ENCODE measurements around the gene AADACL2.

DNA sequence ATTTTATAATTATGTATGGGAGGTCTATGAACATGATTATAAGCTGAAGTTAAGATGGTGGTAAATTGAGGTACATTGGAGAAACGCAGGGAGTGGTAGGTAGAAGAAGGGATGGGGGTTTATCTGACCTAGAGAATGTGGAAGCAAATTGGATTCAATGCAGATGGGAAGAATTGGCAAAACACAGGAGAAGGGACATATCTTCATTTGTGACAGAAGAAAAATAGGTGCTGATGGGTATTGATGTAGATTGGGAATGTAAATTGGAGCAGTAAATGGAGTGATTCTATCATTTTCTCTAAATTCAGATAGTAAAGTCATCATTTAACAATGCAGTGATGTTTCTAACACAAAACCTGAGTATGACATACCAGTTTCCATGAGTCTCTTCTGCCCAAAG is 40.5 kb downstream of the AADACL2 start:
- TF ChIP-seq CHD4 (IDR thresholded peaks at IDR 0.05; ENCODE audit: borderline replicate concordance): no peak
- no peak for TF ChIP-seq KDM1A (IDR thresholded peaks at IDR 0.05; ENCODE audit: low read depth)
- TF ChIP-seq, protein P1, sequence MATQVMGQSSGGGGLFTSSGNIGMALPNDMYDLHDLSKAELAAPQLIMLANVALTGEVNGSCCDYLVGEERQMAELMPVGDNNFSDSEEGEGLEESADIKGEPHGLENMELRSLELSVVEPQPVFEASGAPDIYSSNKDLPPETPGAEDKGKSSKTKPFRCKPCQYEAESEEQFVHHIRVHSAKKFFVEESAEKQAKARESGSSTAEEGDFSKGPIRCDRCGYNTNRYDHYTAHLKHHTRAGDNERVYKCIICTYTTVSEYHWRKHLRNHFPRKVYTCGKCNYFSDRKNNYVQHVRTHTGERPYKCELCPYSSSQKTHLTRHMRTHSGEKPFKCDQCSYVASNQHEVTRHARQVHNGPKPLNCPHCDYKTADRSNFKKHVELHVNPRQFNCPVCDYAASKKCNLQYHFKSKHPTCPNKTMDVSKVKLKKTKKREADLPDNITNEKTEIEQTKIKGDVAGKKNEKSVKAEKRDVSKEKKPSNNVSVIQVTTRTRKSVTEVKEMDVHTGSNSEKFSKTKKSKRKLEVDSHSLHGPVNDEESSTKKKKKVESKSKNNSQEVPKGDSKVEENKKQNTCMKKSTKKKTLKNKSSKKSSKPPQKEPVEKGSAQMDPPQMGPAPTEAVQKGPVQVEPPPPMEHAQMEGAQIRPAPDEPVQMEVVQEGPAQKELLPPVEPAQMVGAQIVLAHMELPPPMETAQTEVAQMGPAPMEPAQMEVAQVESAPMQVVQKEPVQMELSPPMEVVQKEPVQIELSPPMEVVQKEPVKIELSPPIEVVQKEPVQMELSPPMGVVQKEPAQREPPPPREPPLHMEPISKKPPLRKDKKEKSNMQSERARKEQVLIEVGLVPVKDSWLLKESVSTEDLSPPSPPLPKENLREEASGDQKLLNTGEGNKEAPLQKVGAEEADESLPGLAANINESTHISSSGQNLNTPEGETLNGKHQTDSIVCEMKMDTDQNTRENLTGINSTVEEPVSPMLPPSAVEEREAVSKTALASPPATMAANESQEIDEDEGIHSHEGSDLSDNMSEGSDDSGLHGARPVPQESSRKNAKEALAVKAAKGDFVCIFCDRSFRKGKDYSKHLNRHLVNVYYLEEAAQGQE (IDR thresholded peaks at IDR 0.05): no peak
- no peak for TF ChIP-seq POLR2AphosphoS2 (conservative IDR thresholded peaks at IDR 0.05; ENCODE audit: low read length)
- no peak for TF ChIP-seq ELK1 (IDR thresholded peaks at IDR 0.05; ENCODE audit: low read depth, low read length)
- TF ChIP-seq EP300 (IDR thresholded peaks at IDR 0.05): no peak
- TF ChIP-seq, protein P2, sequence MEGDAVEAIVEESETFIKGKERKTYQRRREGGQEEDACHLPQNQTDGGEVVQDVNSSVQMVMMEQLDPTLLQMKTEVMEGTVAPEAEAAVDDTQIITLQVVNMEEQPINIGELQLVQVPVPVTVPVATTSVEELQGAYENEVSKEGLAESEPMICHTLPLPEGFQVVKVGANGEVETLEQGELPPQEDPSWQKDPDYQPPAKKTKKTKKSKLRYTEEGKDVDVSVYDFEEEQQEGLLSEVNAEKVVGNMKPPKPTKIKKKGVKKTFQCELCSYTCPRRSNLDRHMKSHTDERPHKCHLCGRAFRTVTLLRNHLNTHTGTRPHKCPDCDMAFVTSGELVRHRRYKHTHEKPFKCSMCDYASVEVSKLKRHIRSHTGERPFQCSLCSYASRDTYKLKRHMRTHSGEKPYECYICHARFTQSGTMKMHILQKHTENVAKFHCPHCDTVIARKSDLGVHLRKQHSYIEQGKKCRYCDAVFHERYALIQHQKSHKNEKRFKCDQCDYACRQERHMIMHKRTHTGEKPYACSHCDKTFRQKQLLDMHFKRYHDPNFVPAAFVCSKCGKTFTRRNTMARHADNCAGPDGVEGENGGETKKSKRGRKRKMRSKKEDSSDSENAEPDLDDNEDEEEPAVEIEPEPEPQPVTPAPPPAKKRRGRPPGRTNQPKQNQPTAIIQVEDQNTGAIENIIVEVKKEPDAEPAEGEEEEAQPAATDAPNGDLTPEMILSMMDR (IDR thresholded peaks at IDR 0.05): no peak
- TF ChIP-seq, protein P3, sequence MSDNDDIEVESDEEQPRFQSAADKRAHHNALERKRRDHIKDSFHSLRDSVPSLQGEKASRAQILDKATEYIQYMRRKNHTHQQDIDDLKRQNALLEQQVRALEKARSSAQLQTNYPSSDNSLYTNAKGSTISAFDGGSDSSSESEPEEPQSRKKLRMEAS (IDR thresholded peaks at IDR 0.05): no peak

All from A549 (cell line).